CD4-positive, alpha-beta T cell treated with Interleukin-21 for 1 hour (primary cell): ENCODE data around the gene CTTNBP2NL.
"Not testable (repeated sequence)": the region's sequence is repeated elsewhere in the genome, so short reads cannot be mapped to it uniquely, and the experiment has no call there.

Experiments used
- DNase-seq: peaks from one replicate; pipeline ENCODE4 v3.0.0-alpha.2; 2020

Gene CTTNBP2NL

DNA sequence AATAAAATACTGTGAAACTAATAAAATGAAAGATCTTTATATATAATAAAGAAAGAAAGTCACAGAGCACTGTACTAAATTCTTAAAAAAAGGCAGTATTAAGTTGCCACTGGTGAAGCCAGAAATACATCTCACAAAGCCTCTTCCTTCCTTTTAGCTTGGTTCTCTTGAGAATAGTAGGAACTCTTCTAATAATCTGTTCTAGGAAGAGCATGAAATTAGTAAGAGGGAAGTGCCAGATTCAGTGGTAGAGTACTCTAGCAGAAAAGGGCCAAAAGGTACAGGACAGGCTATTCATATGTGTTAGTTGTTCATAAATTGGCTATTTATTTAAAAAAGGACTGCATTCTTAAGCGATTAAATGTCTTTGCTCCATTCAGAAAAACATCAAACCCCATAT, 33.7 kb downstream of the CTTNBP2NL start:
- no peak for DNase-seq

DNA sequence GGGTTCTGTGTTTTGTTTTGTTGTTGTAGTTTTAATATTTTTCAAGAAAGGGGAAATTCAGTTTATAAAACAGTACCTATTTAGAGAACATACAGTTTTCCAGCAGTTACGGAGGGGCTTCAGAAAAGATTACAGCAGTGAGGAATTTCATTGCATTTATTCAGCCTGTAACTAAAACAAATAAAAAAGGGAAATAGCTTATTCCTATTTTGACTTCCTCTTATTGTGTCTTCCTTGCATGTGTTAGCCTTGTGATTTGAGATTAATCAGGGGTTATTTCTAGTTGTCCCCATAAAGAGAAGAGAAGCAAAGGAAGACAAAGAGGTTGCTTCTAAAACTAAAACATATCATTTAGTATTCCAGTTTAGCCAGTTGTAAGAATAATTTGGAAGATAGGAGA, 35.0 kb downstream of the CTTNBP2NL start:
- DNase-seq, result no peak

DNA sequence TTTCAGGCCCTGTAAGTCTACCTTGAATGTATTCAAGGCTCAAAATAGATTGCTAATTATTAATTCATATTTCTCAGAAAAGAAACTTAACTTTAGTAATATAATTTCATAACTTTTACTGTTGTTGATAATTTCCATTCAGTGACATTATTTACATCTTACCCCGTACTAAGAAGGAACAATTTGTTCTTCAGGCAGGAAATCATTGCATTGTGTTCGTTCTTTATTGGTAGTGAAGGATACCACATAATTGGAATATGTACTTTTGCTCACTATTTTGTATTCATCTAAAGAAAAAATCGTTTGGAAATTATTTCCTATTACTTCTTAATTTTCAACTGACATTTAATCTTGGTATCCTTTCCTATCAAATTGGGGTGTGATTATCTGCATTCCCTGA, 39.4 kb downstream of the CTTNBP2NL start:
- DNase-seq, result no peak

DNA sequence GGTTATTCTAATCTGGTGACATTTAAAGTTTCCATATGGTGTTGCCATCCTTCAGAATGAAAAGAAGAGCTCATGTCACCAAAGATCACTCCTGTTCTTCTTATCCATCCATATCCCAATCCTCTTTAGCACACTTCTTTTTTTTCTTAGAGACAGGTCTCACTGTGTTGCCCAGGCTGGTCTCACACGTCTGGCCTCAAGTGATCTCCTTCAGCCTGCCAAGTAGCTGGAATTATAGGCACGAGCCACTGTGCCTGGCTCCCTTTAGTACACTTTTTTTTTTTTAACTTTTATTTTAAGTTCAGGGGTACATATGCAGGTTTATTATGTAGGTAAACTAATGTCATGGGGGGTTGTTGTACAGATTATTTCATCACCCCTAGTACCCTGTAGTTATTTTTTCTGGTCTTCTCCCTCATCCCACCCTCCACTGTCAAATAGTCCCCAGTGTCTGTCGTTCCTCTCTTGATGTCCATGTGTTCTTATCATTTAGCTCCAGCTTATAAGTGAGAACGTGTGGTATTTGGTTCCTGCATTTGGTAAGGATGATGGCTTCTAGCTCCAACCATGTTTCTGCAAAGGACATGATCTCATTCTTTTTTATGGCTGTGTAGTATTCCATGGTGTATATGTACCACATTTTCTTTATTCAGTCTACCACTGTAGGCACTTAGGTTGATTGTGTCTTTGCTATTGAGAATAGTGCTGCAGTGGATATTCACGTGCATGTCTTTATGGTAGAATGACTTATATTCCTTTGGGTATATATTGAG, 40.6 kb downstream of the CTTNBP2NL start:
- DNase-seq, result no peak

DNA sequence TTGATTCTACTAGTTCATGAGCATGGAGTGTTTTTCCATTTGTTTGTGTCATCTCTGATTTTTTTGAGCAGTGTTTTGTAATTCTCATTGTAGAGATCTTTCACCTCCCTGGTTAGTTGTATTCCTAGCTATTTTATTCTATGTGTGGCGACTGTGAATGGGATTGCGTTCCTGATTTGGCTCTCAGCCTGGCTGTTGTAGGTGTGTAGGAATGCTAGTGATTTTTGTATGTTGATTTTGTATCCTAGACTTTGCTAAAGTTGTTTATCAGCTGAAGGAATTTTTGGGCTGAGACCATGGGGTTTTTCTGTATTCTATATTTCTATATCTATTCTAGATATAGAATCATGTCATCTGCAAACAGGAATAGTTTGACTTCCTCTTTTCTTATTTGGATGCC, 42.1 kb downstream of the CTTNBP2NL start:
- DNase-seq, result not testable (repeated sequence)

DNA sequence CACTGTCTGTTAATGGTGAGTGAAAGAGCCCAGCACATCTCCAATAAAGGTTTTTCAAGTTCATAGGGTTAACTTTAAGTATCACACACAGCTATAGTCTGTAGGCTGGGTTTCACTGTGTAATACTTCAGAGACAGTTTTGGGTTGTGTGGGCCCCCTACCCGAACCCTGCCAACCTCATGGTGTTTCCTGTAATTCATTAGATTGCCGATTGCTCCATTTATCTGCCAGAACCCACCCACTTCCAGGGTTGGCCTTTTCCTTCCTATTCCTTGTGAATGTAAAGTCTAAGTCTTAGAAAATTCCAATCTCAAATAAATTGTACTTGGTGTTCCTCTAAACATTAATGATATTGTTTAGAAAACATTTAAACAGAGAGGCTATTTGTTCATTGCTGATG, 43.6 kb downstream of the CTTNBP2NL start:
- no peak for DNase-seq

DNA sequence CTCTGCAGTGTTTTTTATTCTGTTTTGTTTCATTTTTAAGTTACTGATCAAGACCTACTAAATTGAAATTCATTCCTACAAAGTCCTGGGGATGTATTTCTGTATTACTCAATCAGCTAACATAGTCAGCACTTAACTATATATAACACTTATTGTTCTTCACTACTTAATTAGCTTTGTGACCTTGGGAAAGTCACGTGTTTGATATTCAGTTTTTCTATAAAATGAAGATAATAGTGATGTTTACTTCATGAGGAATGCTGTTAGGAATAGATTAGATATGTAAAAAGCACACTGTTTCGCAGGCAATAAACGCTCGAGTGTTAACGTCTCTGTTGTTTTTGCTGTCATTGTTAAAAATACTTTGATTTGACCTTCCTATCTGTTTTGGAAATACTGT, 44.6 kb downstream of the CTTNBP2NL start:
- DNase-seq, result no peak

DNA sequence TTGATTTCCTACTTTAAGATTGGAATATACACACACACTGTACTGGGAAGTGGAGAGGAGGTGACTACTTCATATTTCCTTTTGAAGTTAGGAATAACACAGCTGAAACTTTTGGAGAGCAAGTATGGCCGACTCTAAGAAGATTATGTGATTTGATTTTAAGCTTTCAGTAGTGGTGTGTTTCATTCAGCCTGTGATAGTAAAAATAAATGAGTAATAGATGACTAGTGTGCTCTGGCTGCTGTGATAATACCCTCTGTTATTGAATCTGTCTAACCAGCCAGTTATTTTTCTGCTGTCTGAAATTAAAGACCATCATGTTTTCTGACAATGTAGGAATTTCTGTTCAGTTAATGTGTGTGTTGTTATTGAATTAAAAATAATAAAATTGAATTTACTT, 48.3 kb downstream of the CTTNBP2NL start:
- DNase-seq, result no peak

DNA sequence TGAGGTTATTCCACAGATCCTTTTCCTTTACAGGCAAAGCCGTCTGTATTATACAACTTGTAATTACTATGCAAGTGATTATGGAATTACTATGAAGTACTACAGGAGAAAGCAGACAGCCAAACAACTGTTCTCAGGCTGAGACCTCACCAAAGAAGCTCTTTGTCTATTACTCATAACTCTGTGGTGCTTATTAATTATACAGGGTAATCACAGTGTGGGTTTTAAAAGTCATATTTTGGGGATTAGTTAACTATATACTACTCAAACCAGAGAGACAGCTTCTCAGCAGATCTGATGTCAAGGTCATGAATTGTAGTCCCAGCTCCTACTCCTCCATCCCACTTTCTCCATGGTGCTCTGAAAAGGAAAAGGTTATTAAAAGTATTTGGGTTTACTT, 49.6 kb downstream of the CTTNBP2NL start:
- DNase-seq, result no peak

DNA sequence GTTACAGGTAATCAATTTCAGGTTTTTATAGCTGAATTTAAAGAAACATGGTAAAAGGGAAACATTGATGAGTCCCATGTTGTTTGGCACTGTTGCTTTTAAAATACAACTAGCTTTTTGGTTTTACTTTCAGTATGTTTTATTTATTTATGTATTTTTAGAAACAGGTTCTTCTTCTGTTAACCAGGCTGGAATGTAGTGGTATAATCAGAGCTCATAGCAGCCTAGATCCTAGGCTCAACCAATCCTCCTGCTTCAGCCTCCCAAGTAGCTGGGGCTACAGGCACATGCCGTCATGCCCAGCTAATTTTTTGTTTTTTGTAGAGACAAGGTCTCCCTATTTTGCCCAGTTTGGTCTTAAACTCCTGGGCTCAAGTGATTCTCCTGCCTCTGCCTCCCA, 50.4 kb downstream of the CTTNBP2NL start:
- DNase-seq, result no peak

DNA sequence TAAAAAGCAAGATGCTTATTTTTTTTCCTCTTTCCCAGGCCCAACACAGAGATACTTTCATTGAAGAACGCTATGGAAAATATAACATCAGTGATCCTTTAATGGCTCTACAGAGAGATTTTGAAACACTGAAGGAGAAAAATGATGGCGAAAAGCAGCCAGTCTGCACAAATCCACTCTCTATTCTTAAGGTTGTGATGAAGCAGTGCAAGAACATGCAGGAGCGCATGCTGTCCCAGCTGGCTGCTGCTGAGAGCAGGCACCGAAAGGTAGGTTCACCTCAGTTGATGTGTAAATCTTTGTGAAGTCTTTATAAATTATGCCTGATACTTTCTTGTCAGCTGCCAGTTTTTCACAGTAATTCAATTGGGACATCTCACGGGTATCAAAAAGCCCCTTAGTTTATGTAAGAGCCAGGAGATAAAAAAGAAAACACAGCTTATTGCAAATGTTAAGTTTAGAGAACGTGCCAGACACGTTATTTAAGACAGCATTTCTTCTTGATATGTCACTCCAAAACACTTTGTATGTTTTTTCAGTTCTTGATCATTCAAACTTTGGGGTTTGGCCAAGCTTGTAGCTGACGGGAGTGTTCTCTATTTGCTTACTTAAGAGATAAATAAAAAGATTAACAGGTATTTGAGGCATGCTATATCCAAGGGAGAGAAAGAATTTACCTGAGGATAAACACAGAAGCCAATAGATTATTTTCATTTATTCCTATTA, 53.1 kb downstream of the CTTNBP2NL start:
- DNase-seq, result no peak

DNA sequence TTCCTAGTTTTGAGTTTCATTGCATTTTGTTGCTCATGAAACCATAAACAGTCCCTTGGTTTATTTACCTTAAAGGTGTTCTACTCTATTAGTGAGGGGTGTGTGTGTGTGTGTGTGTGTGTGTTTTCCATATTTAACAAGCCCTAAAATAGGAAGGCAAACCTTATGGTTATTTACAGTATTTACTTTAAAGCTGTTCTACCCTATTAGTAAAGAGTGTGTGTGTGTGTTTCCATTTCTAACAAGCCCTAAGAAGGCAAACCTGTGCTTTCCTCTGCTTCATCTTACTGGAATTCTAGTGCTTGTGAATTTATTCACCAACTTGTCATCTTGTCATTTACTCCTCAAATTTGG, 53.6 kb downstream of the CTTNBP2NL start:
- DNase-seq, result no peak

DNA sequence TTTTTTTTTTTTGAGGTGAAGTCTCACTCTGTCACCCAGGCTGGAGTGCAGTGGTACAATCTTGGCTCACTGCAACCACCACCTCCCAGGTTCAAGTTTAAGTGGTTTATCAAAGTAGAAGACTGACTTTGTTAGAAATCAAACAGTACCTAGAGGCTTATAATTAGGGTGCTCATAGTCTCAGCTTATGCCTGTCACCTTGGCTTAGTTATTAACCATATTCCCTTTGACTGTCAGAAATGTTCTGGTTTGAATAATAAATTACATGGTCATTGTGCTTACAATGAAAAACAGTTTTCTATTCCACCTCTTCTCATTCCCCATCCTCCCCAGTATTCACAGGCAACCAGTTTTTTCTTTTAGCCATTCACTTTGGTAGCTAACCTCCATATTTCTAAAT, 54.8 kb downstream of the CTTNBP2NL start:
- DNase-seq, result no peak

DNA sequence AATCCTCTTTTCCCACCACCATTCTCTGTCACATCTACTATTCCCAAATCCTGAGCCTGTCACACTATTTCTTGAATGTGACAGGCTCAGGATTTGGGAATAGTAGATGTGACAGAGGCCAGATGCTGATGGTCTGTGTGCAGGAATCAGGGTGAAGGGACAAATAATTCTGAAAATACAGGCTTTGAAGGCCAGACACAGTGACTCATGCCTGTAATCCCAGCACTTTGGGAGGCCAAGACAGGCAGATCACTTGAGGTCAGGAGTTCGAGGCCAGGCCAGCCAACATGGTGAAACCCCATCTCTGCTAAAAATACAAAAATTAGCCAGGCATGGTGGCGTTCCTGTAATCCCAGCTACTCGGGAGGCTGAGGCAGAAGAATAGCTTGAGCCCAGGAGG, 55.3 kb downstream of the CTTNBP2NL start:
- DNase-seq, result not testable (repeated sequence)

DNA sequence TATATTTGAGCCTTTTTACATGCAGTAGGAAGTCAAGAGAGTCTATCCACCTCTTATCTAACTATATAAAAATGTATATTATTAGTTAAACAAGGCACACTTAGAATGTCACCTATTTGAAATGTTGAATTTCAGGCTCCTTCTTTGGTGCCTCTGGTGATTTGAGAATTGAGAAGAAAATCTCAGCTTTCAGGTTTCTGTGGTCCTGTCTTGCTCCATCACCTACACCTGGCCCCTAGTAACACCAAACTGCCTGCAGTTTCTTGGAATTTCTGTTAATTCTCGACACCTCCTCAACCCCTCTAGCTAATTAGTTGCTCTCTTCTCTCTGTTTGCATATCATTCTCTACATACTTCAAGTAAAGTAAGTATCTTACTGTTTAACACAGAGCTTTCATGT, 57.9 kb downstream of the CTTNBP2NL start:
- no peak for DNase-seq

DNA sequence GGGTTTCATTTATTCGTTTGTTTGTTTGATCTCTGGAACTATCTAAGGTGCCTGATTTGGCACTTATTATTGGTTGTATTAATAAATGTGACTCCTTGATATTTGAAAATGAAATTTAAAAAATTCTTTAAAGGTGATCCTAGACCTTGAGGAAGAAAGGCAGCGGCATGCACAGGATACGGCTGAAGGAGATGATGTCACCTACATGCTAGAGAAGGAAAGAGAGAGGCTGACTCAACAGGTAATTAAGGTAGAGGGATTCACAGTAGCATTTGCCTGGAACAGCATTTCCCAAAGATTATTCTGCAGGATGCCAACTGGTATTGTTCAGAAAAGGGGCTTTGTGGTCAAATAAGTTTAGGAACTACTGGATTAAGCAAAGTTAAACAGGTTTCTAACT, 58.3 kb downstream of the CTTNBP2NL start:
- DNase-seq, result no peak

DNA sequence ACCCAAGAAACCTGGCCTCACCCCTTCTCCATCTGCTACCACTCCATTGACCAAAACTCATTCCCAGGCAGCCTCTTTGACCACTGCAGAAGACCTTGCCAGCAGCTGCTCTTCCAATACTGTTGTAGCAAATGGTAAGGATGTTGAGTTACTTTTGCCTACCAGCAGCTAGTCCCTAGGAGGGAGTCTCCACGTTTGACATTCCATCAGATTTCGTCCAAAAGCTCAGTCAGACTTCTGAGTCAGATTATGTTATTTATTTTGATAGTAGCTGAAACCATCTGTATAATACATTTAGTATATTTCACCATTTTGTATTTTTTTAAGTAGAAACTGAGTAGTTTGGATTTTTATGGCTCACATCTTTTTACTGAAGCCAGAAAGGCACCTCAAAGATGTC, 61.2 kb downstream of the CTTNBP2NL start:
- no peak for DNase-seq

DNA sequence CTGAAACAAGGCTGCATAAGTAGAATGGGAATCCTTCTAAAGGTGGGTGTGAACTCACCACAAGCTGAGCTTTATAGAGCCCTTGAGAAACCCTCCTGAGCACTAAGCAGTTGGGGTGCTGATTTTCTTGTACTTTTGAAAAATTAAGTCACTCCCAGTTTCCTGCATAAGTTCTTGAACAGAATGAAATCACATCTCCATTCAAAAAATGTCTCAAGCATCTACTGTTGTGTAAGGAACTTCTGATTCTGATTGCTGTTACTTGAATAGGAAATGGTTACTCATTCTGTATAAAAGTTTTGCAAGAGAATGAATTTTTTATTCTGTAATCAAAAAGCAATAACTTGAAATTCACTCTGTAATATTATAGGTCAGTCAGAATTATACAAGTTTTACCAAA, 61.9 kb downstream of the CTTNBP2NL start:
- no peak for DNase-seq

DNA sequence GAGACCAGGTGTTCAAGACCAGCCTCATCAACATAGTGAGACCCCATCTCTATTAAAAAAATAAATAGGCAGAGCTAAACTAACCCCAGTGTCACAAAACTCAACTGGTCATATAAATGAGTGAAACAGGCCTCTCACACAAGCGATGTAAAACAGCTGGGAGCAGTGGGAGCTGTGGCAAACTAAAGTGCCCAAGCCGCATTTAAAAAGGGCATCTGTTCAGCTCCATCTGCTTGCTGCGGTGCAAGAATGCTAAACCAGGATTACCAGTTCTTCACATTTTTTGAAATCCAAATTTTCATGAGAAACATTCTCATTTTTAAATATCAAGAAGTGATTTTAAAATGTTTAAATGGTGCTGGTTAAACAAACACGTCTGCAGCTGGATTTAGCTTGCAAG, 62.7 kb downstream of the CTTNBP2NL start:
- no peak for DNase-seq

DNA sequence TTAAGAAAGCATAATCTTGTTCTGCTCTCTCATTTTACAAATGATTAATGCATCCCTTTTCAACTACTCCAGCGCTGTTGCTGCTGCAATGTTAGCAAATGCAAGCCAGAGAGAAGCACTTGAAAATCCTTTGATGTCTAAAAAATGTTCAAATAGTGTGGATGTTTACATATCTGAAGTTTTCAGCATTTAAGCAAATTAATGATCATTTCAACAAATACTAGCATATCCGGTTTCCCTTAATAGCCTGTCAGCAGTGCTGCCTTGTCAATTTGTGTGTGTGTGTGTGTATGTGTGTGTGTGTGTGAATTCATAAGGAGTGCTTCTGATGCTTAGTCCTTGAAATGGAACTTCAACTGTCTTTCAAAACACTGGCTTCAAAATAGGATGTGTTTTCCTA, 64.6 kb downstream of the CTTNBP2NL start:
- DNase-seq, result no peak

DNA sequence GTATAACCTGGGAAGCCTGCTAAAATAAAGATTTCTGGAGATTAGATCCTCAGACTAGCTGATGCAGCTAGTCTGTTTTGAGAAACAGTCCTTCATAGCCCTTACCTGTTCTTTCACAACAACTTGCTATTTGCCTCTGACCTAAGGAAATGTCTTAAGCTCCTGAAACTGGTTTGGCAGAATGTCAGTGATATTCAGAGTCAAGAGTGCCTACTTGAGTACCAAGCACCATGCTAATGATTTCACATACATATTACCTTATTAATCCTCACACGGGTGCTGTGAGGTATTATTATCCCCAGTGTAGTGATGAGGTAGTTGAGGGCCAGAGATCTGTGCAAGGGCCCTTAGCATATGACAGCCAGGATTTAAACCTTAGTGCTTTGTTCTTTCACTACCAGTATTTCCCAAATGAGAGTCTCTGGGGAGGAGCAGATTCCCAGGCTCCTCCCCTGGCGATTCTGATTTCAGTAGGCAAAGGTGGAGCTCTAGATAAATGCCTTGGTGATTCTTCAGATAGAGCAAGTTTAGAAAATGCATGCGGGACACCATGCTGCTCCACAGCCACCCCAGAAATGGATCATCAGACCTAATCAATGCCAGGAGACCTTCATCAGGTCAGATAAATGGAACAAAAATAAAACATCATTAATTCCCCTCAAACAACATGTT, 65.3 kb downstream of the CTTNBP2NL start:
- no peak for DNase-seq

DNA sequence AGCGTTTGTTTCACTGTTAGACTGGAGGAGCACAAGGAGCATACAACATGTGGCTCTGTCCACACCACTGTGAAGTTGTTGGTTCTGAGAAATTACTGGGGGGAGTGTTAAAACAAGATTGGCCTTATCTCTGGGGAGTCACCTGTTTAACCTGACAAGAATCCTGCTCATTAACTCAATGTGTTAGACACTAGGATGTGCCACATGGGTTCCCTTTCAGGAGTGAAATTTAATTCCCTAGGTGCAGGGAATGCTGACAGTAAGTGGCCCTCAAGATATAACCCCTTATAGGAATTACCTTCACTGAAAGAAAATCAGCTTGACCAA, 66.9 kb downstream of the CTTNBP2NL start:
- DNase-seq, result no peak

DNA sequence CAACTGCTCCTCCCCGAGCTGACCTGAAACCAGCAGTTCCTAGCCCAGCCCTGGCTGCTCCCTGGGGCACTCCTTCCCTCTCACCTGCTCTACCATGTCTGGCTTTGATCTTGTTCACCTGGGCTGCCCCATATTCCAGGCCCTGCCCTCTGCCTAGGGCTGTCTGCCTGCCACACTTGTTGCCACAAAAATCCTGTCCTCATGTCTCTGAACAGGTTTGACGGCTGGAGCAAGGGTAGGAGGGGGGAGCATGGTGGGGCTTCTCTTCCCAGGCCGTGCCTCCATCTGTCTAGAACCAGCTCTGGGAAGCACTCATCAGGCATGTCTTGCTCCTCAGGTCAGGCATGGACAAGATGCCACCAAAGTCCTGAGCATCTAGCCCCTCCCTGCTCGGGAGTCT, 68.5 kb downstream of the CTTNBP2NL start:
- DNase-seq, result no peak

DNA sequence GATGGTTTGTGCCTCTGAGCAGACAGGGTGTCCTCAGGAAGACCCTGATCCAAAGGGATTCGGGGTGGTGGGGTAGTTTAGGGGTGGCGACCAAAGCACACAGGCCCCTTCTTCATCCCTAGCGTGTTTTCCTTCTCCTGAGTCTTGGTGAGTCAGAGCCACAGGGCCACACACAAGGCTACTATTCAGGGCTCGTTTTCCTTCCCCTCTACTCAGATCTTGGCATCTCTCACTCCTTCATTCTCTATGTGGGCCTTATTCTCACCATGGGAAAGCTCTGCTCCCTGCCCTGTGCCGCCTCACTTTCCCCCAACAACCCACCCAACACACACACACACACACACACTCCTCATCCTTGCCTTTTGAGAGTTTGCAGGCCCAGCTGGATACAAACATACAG, 69.1 kb downstream of the CTTNBP2NL start:
- DNase-seq, result no peak
